Spleen (tissue), 7 donors: ENCODE data around the gene LRRTM4.

ENCODE experiments used
- CTCF ChIP-seq, 11 experiments: fragments of 200-600 bp in 7 of 11; fragments of 450-650 bp in 4 of 11; sonication (generic) in 4 of 11; IDR thresholded peaks in 8 of 11; conservative IDR thresholded peaks in 3 of 11; 1 replicate in 7 of 11; 2 replicates in 4 of 11; pipeline versions ENCODE4 v1.4.0 to v1.8.0; 2016 to 2021; ENCODE audit warnings: antibody characterized with exemption in 11 of 11, inconsistent platforms in 4 of 11, mild to moderate bottlenecking in 1 of 11
- POLR2AphosphoS5 ChIP-seq, 3 donors: sonication (generic); formaldehyde crosslinking; IDR thresholded peaks; one replicate each; pipeline ENCODE4 v1.5.1; 2017; ENCODE audit warnings: antibody characterized with exemption in 3 of 3
- donor health status: DM: no; HTN: no; CAD: no; lungs with moderate emphysema.
- donor health status: DM: no; HTN: no; CAD: no.
- donor health status: DM: no; HTN: no; CAD: no.

GRCh38 chr2:77372636-77373035, 149.5 kb downstream of the LRRTM4 start:
- no peak for TF ChIP-seq CTCF (IDR thresholded peaks at IDR 0.05 in 8 of 11, conservative IDR thresholded peaks at IDR 0.05 in 3 of 11)
- TF ChIP-seq POLR2AphosphoS5 (IDR thresholded peaks at IDR 0.05): no peak
